Ovary (tissue), 3 donors: ENCODE data around the gene OR2V1.

Experiments used
- CTCF ChIP-seq, 3 donors: fragments of 450-650 bp in 2 of 3; fragments of 200-600 bp in 1 of 3; IDR thresholded peaks; one replicate each; pipeline versions ENCODE4 v1.5.1 to v1.8.0; 2016 to 2022; ENCODE audit warnings: antibody characterized with exemption in 3 of 3, mild to moderate bottlenecking in 1 of 3
- POLR2A ChIP-seq: fragments of 450-650 bp; IDR thresholded peaks from one replicate; pipeline ENCODE4 v1.6.1; 2017; ENCODE audit warnings: antibody characterized with exemption, mild to moderate bottlenecking, moderate library complexity
- donor health status: DM: no; HTN: no; CAD: no.

- no peak for TF ChIP-seq POLR2A
- TF ChIP-seq CTCF (IDR thresholded peaks at IDR 0.05): no peak
Observed at GRCh38 chr5:181164076-181164952, 33.3 kb upstream of the OR2V1 start.
